DND-41 (cell line): Measurements from ENCODE around the gene FAM53A.

Source experiments
- EZH2 ChIP-seq: IDR thresholded peaks from 3 replicates; pipeline ENCODE4 v1.6.1; 2012; ENCODE audit warnings: borderline replicate concordance, low read depth, mild to moderate bottlenecking, moderate library complexity, low read length, inconsistent platforms; ENCODE audit not compliant: severe bottlenecking
- TF ChIP-seq, protein P1 (sequence below): IDR thresholded peaks from 2 replicates; pipeline ENCODE4 v1.5.1; 2012; ENCODE audit warnings: borderline replicate concordance, low read length, moderate library complexity, mild to moderate bottlenecking; ENCODE audit not compliant: poor library complexity, severe bottlenecking; ENCODE audit errors: extremely low read depth

DNA sequence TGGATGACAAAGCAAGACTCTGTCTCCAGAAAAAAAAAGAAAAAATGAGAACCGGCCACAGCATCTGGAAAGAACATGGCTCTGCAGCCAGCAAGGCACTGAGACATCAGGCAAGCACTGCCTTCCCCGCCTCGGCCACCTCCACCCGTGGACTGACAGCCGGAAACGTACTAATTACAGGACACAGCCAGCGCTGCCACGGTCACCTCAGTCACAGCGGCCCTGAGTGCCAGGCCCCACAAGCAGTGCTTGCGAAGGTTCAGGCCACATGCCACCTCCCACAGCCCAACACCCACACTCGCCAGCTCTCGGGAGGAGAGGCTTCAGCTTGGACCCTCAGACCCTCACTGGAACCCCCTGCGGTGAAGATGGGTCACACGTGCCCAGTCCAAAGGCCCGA, 16.8 kb downstream of the FAM53A start:
- TF ChIP-seq EZH2, result no peak
- TF ChIP-seq, protein P1, sequence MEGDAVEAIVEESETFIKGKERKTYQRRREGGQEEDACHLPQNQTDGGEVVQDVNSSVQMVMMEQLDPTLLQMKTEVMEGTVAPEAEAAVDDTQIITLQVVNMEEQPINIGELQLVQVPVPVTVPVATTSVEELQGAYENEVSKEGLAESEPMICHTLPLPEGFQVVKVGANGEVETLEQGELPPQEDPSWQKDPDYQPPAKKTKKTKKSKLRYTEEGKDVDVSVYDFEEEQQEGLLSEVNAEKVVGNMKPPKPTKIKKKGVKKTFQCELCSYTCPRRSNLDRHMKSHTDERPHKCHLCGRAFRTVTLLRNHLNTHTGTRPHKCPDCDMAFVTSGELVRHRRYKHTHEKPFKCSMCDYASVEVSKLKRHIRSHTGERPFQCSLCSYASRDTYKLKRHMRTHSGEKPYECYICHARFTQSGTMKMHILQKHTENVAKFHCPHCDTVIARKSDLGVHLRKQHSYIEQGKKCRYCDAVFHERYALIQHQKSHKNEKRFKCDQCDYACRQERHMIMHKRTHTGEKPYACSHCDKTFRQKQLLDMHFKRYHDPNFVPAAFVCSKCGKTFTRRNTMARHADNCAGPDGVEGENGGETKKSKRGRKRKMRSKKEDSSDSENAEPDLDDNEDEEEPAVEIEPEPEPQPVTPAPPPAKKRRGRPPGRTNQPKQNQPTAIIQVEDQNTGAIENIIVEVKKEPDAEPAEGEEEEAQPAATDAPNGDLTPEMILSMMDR, result no peak
